GM12874 (cell line): ENCODE measurements around the gene INPP4A.

Source experiments
- CTCF ChIP-seq: IDR thresholded peaks from 2 replicates; pipeline ENCODE4 v1.5.1; 2011; ENCODE audit warnings: low read depth, mild to moderate bottlenecking, control low read depth, low read length, moderate library complexity; ENCODE audit not compliant: insufficient read depth

Gene INPP4A

GRCh38 chr2:98488252-98488651 lies 43.6 kb downstream of the INPP4A start:
- no peak for TF ChIP-seq CTCF

GRCh38 chr2:98489486-98489885 lies 44.8 kb downstream of the INPP4A start:
- TF ChIP-seq CTCF = no peak

- no peak for TF ChIP-seq CTCF
These were observed 45.6 kb downstream of the INPP4A start for GRCh38 chr2:98489971-98490962.

GRCh38 chr2:98492441-98492840 lies 47.8 kb downstream of the INPP4A start:
- no peak for TF ChIP-seq CTCF

GRCh38 chr2:98494699-98495098 lies 50.0 kb downstream of the INPP4A start:
- no peak for TF ChIP-seq CTCF

GRCh38 chr2:98496750-98497493 lies 52.3 kb downstream of the INPP4A start:
- no peak for TF ChIP-seq CTCF

GRCh38 chr2:98498703-98499440 lies 54.2 kb downstream of the INPP4A start:
- TF ChIP-seq CTCF = no peak
